HG03460 (cell line): ENCODE results near the gene SLC43A2.
"Not testable (repeated sequence)": the region's sequence is repeated elsewhere in the genome, so short reads cannot be mapped to it uniquely, and the experiment has no call there.

Experiments
- ATAC-seq: cut with Tn5 transposase; IDR thresholded peaks from one replicate; pipeline ENCODE4 v1.9.1; 2021; ENCODE audit not compliant: unreplicated experiment

Gene SLC43A2

DNA sequence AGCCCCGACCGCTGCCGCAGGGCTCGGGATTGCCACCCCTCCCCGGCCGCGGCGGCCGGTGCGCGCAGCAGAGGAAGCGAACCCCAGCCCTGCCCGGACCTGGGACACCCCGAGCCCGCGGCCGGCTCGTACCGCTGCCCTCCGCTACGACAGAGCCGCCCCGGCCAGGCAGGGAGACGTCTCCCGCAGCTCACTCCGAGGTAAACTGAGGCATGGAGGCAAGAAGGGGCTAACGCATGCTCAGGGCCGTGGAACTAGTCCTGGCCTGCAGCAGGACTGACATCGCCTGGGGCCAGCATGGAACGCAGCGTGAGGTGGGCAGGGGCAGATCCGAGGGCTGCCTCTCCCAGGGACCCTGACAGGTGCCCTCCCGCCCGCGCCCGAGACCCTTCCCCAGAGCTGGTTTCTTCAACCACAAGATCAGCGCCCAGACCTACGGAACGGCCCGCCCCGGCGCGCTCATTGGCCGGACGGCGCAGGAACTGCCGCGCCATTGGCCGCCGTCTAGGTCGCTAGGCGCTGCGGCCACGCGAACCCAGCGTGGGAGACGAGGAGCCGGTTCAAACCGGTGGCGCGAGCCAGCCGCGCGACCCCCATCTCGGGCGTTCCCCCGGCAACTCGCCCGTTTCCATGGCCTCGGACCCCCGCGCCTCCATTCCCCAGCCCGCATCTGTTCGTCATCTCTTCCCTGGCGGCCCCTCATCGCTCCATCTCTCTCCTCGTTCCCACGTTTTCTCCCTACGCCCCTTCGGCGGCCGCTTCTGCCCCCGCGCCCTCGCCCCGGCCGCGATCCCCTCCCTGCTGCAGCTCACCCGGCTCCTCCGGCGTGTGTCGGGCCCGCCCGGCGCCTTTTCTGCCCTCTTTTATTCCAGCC, at the start of gene SLC43A2:
Gene SLC43A2, minus strand, starts transcription at position 853 of the 874 bp plus-strand sequence. CDS start 960 bp downstream, outside the sequence.
- peak; percentile 44 for ATAC-seq

DNA sequence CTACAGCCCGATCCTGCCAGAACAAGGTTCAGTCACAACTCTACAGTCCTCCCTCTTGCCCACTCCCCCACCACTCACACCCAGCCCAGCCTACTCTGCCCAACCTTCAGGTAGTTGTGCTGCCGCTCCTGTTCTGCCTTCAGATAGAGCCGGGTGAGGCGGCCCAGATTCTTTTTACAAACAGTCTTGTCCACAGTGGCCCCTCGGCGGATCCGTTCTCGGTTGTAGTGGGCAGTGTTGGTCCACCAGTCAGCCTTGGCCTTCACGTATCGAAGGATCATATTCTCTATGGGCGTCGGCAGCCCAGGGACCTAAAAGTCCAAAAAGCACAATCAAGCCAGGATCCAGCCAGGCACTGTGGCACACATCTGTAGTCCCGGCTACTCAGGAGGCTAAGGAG, 47.8 kb upstream of the SLC43A2 start:
- no peak for ATAC-seq

DNA sequence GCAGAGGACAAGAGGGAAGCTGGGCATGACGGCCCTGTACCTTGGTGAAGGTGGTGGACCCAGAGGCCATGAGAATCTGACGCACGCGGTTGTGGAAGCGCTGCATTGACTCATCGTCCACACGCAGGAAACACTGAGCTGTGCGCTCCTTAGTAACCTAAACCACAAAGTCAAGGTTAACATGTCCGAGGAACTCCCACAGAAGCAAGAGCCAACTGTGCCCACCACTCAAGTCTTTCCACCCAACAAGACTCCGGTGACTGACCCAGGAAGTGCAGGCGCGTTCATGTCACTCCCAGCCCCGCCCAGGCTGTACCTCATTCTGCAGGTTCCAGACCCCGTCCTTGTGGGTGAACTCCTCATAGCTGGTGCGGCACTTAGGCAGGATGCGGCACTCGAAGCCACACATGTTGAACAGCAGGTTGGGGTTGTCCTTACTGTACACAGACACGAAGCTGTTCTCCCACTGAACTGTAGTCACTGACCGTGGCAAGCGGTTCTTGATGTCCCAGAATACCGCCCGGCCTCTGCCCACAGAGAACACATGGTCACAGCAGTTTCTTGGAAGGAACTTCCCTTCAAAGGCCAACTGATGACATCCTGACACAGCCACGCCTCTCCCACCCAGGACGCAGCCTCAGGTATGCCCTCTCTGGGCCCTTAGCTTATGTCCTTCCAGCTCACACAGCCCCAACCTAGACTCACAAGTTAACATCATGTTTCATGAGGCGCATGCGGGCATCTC, 44.6 kb upstream of the SLC43A2 start:
- no peak for ATAC-seq

DNA sequence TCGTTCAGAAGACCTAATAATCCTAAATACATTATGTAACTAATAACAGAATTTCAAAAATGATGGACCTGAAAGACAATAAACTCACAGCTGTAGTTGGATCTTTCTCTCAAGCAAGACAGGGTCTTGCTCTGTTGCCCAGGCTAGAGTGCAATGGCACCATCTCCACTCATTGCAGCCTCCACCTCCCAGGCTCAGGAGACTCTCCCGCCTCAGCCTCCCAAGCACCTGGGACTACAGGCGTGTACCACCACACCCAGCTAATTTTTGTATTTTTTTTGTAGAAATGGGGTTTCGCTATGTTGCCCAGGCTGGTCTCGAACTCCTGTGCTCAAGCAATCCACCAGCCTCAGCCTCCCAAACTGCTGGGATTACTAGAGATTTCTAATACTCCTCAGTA, 35.3 kb upstream of the SLC43A2 start:
- not testable (repeated sequence) for ATAC-seq

DNA sequence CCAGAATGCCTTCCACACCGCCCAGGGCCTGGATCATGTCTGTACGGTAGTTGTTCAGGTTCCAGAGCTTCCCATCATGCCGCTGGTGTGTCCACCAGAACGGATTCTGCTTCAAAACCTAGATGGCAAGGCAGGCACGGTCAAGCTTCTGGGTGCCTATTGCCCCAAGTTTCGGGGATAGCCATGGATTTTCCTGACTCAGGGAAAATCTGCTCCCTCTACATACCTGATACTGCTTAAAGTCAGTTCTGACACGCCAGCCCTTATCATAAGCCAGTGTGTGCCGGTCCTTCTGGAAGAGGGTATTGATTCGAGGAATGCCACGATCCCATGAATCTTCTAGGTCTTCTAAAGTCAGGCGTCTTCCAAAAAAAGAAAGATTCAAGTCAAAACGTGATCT, 32.4 kb upstream of the SLC43A2 start:
- no peak for ATAC-seq

DNA sequence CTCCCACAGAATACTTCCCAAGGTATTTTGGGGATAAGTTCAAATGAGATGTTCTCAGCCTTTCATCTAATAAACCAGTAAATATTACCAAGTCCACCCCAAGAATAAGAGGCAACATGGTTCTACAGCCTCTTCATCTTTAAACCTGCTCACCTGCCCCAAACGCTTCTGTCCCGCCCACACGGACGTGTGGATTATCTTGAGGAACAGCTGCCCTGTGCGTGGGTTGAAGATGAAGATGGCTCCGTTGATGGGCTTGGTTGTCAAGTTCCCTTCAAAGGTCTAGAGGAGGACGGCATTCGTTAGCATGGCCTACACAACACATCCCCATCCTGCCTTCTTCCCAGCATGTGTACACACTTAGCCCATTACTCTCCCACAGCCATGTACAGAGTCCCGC, 29.5 kb upstream of the SLC43A2 start:
- ATAC-seq: no peak

DNA sequence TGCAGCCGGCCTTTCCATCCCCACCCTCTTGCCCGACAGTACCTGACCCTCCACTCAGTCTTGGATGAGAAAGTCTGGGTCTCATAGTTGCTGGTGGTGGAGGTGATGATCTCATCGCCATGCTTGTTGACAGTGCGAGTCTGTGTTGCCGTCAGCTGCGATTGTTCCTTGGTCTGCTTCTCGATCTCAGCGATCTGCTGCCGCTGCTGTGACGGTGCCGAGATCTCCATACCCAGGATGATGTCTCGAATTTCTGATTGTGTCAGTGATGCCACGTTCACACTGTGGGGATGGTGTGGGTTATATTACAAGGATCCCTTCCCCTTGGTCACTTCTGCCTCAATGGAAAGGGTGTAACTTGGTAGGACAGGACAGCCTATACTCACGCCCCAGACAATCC, 25.1 kb upstream of the SLC43A2 start:
- no peak for ATAC-seq

DNA sequence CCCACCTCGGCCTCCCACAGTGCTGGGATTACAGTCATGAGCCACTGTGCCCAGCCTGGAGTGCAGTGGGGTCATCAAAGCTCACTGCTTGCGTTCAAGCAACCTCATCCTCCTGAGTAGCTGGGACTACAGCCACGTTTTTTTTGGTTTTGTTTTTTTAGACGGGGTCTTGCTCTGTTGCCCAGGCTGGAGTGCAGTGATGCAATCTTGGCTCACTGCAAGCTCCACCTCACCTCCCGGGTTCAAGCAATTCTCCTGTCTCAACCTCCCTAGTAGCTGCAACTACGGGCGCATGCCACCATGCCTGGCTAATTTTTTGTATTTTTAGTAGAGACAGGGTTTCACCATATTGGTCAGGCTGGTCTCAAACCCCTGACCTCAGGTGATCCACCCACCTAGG, 24.2 kb upstream of the SLC43A2 start:
- not testable (repeated sequence) for ATAC-seq

DNA sequence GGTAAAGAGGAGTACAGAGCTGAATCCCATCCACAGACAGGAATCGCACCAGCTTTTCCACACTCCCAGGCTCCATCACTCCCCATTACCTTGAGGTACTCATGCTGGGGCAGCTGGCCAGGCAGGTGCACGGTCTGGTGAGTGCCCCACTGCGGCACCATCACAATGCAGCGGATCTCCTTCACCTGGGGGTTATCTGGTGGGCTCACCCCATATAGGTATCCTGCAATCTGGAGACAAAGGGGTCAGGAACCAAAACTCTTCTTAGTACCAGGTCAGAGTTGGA, 22.9 kb upstream of the SLC43A2 start:
- no peak for ATAC-seq

DNA sequence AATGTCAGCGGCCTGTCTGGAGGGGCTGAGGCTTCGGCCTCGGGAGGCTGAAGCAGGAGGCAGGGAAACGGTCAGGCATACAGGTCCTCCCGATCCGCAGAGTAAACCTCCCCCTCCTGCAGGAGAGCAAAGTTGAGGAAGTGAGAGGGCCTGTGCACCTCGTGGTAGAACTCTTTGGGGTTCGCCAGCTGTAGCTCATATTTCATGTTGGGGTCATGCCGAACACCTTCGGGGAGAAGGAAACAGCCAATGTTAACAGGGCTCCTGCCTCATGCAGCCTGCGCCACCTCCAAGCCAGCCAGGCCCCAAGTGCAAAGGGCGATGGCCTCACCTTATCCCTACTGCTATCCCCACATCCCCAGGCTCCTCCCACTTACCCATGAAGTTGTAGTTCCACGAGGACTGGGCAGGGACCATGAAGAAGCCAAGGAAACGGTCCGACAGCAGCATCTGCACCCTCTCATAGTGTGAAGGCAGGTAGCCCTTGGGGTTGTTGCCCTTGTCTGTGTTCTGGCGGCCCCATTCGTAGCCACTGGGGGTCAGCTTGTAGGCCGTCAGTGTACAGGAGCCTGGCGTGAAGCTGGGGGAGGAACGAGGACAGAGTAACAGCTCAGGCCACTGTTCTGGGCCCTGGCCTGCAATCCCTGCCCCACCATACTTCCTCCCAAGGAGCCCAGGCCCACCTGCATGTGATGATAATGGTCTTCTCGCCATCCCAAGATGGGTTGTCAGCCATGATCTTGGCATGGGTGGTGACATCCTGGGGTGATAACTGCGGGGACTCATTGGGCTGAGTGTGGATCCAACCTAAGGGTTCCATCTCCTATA, 22.3 kb upstream of the SLC43A2 start:
- no peak for ATAC-seq

DNA sequence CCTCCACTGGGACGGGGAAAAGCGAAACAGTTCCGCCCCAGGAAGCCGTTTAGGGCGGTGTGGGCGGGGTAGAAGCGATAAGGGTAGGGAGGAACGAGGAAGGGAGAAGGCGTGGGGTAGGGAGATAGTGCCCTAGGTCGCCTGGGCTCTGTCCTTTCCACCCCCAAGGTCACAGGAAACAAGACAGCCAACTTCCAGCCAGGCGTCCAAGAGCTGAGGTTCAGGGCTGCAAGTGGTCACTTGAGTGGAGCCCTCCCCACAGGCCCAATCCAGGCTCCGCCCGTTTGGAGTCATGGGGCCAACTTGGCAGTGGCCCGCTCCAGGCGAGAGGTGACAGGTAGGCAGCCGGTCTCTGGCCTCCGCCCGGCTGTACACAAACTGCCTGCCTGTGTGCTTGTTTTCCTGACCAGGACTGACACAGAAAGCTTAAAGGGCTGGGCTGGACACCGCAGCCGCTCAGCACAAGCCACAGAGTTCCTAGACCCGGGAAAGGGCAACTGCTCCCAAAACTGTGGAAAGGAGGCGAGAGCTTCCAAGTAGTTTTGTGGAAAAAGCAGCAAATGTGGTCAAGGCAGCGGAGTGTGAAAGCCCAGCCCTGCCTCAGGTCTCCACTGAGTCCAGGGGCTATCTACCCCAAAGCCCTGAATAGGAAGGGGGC, 21.3 kb upstream of the SLC43A2 start, which contains the start of gene RILP:
Gene RILP, minus strand, starts transcription at position 23 of the 658 bp plus-strand sequence. CDS start 62 bp downstream, outside the sequence.
- ATAC-seq: no peak

DNA sequence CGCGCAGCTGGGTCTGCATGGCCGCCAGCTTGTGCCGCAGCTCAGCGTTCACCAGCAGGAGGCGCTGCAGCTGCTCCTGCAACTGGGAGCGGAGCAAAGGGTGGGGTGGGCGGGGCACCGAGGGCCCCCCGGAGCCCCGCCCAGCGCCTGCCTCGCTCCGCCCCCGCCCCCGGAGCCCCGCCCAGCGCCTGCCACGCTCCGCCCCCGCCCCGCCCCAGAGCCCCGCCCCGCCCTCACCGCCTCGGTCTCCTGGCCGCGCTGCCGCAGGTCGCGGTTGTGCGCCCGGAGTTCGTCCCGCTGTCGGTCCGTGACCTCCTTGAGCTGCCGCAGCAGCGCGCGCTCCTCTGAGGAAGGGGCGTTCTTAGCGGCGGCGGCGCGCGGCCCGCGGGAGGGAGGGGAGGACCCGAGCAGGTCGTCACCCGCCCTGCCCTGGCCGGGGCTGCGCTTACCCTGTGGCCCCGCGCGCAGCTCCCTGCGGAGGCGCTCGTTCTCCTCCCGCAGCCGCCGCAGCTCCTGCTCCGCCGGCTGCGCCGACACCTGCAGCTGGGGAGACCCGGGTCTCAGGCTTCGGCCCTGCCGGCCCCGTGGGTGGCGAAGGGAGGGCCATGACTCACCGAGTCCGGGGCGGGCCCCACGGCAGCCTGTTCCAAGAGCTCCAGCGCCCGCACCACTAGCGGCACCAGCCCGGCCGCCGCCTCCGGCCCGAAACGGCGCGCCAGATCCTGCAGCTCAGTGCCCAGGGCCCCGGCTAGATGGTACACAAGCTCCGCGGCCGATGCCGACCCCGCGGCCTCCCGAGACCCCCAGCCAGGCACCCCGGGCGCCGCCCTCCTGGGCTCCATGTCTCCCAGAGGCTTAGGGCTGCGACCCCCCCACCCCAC, 20.6 kb upstream of the SLC43A2 start:
- peak; percentile 39 for ATAC-seq

DNA sequence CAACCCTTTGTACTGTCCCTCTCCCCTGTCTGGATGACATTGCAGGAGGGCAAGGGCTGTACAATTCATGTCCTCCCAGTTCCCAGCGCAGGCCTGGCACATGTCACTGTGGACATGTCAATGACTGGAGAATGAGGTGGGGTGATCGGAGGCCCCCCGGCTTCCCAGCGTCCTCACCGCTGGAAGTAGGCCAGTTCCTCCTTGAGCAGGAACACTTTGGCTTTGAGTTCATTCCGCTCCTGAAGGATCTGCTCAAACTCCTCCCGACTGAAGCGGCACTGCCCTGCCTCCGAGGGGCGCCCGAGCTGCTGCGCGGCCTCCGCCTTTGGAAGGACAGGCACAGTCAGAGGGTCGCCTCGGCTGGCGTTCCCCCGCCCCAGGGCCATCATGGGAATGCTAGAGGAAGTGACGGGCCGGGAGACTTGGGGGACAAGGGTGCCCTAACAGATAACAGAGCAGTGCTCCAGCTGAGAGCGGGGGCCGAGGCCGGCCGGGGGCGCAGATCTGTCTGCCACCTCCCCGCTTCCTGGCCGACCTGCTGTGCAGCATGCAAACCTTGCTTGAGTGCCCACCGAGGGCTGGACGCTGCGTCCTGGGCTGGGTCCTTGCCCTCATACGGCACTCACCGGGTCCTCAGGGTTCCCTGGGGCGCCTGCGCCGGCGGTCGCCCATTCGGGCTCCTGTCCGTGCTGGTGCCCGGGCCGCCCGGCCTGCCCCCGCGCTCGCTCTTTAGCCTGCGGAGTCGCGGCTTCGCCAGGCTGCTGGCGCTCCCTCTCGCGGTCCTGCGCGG, 19.7 kb upstream of the SLC43A2 start:
- ATAC-seq: peak; percentile 4

DNA sequence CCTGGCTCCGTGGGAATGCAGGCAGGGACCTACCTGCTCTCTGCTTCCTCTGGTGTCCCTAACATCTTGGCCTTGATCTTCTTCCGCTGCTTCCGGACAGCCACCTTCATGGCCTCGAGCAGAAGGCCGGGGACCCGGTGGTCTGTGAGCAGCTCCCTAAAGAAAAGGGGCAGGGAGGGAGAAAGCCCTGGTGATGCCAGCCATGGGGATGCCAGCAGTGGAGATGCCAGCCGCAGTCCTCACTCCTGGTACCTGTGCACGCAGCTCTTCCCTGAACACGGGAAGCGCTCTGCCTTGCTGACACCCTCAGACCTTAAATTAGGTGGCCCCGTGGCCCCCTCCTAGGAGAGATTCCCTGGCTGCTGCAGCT, 19.2 kb upstream of the SLC43A2 start:
- ATAC-seq: no peak

DNA sequence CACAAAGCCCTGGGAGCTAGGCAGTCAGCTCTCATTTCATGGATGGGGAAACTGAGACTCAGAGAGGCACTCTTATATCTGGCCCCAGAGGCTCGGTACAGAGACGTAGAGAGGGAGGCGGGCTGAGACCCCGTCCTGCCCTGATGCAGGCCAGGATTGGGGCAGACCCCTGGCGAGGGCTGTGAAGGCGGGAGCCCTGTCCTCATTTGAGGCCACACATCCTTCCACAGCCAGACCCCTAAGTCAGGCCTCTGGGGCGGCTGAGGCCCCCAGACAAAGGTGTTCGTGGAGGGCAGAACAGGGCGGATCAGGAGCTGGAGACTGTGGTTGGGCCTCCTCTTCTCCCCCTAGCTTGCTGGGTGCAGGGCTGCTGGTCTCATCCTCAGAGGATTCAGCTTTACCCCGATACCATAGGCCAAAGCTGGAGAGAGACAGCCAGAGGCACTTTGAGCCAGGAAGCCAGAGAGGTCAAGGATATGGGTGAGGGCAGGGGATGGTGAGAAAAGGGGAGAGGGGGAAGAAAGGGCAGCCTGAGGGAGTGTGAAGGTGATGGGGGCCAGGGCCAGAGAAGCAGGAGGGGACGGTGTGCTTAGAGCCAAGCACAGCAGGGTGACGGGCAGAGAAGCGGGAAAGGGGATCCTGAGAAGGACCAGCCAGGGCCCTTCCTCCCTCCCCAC, 17.7 kb upstream of the SLC43A2 start:
- ATAC-seq: no peak

DNA sequence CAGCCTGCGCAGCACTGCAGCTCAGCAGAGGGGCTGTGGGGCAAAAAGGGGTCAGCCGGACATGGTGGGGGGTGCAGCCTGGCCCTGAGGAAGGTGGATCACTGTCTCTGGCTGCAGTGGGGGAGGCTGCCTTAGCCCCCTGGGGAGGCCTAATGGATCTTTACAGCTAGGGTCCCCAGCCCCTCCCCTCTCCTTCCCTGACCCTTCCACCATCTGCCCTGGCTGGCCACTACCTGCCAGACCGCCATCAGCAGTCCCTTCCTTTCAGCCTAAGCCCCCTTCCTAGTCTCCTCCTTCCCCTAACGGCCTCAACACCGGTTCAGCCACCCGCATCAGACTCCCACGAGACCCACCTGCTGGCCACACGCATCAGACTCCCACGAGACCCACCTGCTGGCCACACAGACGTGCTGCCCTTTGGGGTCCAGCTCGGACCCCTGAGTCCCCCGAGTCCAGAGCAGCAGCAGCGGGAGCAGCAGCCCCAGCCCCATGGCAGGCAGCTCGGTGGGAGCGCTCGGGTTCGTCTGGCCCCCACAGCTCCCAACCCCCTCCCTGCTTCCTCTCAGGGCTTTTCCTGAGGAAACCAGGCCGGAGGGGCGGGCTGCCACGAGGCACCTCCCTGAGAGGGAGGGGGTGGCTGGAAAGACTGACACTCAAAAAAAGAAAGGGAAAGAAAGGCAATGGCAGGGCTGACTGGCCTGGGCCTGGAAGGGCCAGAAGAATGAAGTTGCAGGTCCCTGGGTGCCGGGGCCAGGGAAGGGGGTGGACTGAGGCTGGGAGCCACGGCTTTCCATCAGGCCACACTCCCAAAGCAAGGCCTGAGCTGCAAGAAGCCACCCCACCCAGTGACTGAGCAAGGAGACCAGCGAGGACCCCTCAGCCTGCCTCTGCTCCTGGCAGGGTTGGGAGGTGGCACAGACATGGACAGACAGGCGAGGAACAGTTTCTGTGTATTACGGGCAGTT, 16.9 kb upstream of the SLC43A2 start, which contains the start of gene SCARF1:
Gene SCARF1, minus strand, starts transcription at position 526 of the 965 bp plus-strand sequence. Its CDS starts 35 bp downstream, at position 491.
- no peak for ATAC-seq

DNA sequence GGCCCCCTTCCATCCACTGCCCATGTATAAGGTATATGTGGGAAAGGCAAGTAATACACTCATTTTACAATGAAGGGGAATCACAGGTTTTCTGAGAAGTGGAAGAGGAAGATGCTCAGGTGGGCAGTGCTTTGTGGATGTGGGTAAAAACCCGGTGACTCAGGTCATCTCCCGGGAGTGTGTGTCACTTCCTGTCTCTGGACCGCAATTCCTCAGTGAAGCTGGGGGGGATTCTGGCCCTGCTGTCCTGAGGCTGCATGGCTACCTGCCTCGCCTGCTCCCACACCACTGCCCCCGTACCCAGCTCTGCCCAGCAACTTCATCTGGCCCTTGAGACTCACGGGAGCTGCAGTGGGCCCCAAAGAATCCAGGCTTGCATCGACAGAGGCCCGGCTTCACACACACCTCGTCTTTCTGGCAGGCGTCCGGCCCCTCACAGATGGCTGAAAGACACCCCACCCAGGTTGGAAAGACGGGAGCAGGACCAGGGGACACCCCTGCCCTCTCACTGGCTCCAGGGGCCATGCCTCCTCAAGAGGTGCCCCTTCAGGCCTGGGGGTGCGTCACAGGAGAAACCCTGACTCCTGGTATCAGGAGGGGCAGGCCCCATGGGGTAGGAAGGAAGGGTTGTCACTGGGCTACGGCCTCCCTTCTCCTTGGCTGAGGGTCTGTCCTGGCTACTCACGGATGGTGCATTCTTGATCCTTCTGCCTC, 16.0 kb upstream of the SLC43A2 start:
- ATAC-seq: no peak
